HG03354 (cell line): ENCODE results near the gene LRR1.
"Not testable (repeated sequence)": the region's sequence is repeated elsewhere in the genome, so short reads cannot be mapped to it uniquely, and the experiment has no call there.

Source experiments
- ATAC-seq: cut with Tn5 transposase; IDR thresholded peaks from one replicate; pipeline ENCODE4 v1.9.1; 2021; ENCODE audit warnings: mild to moderate bottlenecking; ENCODE audit not compliant: unreplicated experiment, poor library complexity, severe bottlenecking

LRR1 gene

DNA sequence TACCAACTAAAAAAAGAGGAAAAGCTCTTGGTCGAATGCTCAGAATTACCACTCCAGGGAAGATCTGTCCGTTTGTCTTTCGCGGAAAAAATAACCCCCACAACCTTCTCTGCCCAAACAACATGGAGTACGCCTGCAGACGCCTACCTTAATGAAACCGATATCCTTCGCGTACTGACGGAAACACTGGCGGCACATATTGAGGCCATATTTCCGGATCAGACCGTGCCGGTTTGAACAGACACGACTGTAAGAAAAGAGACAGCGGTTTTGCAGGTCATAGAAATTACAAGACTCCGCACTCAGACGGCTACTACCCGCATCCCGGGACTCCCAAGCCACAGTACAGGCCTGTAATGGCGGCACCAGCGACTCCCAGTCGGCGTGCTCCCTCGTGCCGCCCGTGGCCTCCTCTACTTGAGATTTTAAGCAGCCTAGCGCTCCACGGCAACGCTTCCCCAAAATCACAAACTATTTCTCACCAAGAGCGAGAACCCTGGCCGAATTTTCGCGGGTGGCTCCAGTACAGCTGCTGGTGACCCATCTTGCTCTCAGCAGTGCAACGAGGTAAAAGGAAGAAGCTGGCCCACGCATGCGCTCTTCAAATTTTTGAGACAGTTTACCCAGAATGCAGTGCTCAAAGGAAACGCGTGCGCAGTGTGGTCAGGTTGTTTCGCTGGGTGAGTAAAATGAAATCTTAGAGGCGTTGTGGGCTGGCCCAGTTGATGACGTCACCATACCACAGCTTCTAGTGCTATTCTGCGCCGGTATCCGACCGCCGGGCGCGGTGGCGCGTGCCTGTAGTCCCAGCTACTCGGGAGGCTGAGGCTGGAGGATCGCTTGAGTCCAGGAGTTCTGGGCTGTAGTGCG, 12.7 kb upstream of the LRR1 start, which contains the start of gene RPS29:
Gene RPS29 (minus strand): TSS at position 578 of the 870 bp plus-strand sequence. CDS start 34 bp downstream, at position 544.
- peak; percentile 91 for ATAC-seq

DNA sequence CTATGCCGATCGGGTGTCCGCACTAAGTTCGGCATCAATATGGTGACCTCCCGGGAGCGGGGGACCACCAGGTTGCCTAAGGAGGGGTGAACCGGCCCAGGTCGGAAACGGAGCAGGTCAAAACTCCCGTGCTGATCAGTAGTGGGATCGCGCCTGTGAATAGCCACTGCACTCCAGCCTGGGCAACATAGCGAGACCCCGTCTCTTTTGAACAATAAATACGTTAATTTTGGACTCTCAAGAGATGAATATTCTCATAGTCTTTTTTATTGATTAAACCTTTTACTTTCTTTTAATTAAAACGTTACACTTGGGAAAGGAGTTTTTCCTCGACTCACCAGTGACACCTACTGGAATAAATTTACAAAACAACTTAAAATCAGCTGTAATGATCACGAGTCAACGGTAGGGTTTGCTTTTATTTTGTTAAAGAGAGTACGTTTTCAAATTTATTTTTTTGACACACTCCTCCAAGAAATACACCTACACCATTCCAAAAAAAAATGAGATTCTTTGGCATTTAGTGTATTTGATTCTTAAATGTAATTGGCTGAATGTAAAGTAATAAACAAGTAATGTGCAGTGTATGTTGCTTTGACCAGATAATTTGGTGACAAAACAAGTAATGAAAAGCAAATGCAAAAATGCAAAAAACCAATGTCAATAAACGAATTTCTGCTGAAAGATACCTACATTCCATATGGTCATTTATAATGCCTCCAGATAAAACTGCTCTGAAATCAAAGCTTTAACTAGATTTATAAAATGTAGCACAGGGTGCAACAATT, 11.9 kb upstream of the LRR1 start:
- peak; percentile 38 for ATAC-seq

DNA sequence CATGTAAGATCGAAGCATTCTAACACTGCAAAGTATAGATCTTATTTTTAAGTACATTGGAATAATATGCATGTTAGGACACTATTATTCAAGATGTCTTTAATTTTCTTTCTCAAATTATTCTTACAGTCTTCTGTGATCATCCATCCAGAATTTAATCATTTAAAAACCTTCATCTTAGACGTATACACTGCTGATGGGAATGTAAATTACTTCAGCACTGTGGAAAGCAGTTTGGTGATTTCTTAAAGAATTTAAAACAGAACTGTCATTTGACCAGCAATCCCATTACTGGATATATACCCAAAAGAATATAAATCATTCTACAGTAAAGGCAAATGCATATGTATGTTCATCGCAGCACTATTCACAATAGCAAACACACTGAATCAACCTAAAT, 9.4 kb upstream of the LRR1 start:
- no peak for ATAC-seq

DNA sequence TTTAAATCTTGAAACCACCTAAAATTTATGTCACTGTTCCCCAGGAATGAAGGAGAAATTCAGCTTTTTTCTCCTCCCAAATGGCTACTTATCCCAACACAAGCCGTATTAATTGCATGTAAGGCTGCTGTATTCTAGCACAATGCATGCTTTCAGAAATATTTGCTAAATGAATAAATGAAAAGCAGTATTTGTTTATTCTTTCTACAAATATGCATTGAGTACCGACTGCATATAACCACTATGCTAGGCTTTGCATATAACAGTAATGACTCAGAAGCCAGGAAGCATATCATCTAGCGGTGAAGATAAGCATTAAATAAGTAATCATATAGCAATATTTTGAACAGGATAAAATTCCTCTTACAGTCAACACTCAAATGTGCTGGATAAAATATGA, 5.7 kb upstream of the LRR1 start:
- no peak for ATAC-seq

DNA sequence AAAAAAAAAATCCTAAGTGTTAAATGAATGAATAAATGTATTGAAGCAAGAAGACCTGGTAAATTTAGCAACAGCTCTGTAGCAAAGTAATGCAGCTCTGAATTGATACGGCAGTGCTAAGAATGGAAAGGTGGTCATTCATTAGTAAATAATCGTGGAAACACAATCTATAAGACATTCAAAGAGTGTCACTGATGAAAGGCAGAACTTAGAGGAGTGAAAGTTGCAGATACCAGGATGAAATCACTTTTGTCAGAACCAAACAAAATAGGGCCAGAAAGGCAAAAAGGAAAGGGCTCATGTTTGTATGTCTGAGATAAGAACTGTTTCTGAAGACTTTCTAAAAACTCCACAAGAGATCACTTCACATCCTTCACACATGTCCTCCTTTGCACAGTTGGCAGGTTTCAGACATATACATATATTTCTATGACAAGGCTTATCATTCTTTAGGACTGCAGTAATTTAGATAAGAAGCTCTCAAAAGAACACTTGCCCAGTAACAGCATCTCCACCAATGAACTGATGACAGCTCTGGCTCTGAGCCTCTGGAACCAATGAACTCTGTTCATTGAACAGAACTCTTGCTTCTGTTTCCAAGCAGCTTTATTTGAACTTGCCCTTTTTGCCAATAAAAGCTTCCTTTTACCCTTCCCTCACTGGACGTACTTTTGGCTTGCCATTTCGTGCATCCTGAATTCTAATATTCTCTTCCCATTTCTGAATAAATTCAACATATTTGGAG, 4.2 kb upstream of the LRR1 start:
- no peak for ATAC-seq

DNA sequence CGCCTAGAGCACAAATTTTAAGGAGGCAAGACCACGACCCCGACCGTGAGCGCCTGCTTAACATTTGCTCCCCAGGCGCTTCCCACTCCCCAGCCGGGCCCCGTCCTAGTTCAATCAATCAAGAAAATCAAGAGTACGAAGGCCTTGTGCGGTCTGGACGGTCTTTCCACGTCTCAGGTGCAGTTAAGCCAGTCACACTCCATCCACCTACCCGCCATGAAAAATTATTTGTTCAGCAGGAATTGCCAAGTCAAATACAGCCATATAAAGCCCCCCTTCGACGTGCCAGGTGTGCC, 603 bp upstream of the LRR1 start:
- ATAC-seq, result peak; percentile 3

DNA sequence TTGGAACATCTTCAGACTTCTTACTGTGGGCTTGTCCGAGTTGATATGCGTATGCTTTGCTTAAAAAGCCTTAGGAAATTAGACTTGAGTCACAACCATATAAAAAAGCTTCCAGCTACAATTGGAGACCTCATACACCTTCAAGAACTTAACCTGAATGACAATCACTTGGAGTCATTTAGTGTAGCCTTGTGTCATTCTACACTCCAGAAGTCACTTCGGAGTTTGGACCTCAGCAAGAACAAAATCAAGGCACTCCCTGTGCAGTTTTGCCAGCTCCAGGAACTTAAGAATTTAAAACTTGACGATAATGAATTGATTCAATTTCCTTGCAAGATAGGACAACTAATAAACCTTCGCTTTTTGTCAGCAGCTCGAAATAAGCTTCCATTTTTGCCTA, 8.8 kb downstream of the LRR1 start:
- ATAC-seq, result no peak

DNA sequence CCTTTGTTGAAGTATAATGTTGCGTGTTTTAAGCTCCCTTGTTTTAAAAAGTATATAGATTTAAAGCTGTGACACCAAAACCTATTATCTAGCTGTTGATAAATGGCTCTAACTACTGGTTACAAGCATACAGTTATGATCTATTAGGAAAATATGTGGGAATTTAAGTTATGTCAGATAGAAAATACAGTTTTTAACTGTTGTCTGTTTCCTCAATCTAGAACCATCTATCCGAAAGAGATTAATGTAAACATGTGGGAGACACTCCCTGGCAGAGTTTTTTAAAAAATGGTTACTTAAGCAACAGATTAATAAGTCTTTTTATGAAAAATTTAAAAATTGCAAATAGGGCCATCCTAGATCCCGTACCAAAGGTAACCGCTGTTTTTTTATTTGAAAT, 13.5 kb downstream of the LRR1 start:
- no peak for ATAC-seq

DNA sequence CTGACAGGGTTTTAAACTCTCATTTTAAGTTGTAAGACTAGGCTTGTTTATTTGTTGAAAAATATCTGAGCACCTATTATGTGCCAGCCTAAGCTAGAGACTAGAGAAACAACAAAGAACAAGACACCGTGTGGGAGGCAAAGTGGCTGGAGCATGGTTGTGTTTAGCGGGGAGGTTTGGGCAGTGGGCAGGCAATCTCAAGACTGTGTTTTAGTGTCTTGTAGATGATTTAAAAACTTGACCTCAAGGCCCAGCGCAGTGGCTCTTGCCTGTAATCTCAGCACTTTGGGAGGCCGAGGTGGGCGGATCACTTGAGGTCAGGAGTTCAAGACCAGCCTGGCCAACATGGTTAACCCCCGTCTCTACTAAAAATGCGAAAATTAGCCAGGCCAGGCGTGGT, 13.9 kb downstream of the LRR1 start:
- ATAC-seq, result no peak

DNA sequence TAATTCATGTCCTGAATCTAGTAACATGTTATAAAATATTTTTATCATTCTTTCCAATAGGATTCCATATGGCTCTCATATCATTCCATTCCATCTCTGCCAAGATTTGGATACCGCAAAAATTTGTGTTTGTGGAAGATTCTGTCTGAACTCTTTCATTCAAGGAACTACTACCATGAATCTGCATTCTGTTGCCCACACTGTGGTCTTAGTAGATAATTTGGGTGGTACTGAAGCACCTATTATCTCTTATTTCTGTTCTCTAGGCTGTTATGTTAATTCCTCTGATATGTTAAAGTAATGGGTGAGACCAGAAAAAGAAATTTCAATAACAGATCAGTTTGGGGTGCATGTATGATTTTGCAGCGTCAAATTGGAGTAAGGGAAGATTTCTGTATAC, 15.5 kb downstream of the LRR1 start:
- no peak for ATAC-seq

DNA sequence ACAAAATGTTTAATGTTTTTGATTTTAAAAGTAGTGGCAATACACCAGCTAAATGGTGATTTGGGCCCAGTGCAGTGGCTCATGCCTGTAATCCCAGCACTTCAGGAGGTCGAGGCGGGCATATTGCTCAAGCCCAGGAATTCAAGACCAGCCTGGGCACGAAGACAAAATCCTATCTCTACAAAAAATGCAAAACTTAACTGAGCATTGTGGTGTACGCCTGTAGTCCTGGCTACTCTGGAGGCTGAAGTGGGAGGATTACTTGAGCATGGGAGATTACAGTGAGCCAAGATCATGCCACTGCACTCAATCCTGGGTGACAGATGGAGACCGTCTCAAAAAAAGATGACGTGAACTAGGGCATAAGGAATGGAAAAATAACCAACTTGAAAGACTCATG, 17.0 kb downstream of the LRR1 start:
- ATAC-seq, result no peak

DNA sequence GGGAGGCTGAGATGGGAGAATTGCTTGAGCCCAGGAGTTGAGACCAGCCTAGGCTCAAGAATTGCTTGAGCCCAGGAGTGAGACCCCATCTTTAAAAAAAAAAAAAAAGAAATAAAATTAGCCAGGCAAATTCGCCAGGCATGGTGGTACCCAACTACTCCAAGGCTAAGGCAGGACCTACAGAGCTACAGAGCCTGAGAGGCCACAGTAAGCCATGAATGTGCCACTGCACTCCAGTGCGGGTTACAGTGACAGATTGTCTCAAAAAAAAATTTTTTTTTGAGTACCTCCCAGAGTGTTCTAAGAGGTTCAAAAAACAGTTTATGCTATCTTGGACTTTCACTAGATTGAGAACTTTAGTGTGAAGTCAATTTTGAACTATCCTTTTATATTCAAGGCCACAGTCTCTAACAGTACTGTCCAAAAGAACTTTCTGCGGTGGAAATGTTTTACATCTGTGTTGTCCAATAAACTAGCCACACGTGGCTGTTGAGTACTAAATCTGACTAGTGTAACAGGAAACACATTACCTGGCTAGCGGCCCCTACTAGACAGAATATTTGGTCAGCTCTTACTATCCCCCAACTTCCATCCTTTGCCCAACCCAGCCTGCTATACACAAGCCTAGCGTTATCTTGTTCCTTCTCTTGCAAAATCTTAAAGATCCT, 19.2 kb downstream of the LRR1 start:
- ATAC-seq, result no peak

DNA sequence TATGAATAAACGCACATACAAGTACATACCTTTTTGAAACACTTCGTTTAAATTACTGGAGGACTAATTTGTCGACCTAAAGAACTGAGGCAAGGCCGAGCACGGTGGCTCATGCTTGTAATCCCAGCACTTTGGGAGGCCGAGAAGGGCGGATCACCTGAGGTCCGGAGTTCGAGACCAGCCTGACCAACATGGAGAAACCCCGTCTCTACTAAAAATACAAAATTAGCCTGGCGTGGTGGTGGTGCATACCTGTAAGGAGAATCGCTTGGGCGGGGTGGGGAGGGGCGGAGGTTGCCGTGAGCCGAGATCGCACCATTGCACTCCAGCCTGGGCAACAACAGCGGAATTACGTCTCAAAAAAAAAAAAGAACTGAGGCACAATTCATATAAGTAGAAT, 20.5 kb downstream of the LRR1 start:
- not testable (repeated sequence) for ATAC-seq

DNA sequence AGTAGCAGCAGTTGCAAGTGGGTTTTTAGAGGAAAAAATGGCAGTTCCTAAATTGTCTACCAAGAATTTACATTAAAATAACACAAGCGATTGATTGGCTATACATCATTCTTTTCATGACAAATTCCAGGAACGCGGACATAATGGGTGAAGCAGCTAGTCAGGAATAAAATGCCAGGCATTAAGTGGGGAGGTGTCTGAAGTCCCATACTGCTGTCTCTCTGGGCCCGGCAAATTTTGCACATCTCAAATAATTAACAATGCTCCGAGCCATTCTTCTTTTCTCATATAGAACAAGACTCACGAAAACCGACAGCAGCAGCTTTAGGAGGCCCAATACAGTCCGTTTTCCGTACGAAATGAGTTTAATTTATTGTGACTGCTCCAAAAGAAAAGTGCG, 21.0 kb downstream of the LRR1 start:
- ATAC-seq, result no peak

DNA sequence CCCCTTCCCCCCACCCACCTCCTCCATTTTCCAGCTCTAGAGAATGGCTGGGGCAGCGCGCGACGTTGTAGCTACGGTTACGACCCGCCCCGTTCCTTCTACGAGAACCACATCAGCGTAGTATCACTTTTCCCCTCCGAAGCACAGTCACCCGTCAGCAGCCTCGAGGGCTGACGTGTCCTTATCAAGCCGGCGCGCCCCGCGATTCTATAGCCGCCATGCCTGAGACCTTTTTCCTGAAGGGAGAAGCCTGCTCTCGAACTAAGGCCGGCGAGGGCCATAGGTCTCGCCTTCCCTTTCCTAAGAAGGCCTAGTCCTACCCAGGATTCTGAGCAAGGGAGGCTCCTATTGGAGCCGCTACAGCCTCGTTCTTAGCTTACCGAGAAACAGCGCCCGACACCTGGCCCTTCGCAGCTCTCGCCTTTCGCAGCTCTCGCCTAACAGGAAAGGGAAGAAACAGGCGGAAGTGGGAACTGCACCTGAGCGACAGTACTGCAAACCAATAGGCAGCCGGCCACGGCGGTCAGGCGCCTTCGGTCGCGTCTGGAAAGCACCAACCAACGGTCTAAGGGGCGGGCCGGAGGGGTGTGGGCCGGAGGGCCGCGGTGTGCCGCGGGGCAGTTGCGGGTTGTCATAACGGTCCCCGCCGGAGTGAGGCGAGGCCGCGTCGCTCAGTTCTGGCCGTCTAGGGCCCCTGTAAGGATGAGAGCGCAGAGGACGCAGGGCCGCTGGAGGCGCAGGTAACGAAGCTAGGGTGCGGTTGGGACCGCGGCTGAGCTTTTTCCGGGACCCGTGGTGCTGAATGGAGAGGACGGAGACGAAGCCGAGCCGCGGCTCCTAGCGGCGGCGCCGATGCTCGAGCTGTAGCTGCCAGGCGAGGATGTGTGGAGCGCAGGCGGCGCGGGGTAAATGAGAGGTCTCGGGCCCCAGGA, 21.7 kb downstream of the LRR1 start, which contains the start of the genes MGAT2 and RPL36AL:
Gene MGAT2 (plus strand): TSS at position 618 of the 932 bp plus-strand sequence. CDS start 470 bp downstream, outside the sequence.
Gene RPL36AL (minus strand): TSS at position 445 of the 932 bp plus-strand sequence. CDS start 1,522 bp downstream, outside the sequence.
- peak; percentile 95 for ATAC-seq

DNA sequence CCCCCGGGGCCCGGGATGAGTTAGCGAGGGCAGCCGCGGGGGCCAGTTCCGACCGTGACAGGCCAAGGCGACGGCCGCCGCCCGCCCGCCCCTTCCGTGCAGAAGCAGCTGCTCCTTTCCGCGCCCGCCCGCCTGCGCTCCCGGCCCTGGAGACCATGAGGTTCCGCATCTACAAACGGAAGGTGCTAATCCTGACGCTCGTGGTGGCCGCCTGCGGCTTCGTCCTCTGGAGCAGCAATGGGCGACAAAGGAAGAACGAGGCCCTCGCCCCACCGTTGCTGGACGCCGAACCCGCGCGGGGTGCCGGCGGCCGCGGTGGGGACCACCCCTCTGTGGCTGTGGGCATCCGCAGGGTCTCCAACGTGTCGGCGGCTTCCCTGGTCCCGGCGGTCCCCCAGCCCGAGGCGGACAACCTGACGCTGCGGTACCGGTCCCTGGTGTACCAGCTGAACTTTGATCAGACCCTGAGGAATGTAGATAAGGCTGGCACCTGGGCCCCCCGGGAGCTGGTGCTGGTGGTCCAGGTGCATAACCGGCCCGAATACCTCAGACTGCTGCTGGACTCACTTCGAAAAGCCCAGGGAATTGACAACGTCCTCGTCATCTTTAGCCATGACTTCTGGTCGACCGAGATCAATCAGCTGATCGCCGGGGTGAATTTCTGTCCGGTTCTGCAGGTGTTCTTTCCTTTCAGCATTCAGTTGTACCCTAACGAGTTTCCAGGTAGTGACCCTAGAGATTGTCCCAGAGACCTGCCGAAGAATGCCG, 22.6 kb downstream of the LRR1 start:
- peak; percentile 27 for ATAC-seq

DNA sequence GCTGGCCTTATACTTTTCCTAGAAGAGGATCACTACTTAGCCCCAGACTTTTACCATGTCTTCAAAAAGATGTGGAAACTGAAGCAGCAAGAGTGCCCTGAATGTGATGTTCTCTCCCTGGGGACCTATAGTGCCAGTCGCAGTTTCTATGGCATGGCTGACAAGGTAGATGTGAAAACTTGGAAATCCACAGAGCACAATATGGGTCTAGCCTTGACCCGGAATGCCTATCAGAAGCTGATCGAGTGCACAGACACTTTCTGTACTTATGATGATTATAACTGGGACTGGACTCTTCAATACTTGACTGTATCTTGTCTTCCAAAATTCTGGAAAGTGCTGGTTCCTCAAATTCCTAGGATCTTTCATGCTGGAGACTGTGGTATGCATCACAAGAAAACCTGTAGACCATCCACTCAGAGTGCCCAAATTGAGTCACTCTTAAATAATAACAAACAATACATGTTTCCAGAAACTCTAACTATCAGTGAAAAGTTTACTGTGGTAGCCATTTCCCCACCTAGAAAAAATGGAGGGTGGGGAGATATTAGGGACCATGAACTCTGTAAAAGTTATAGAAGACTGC, 23.4 kb downstream of the LRR1 start:
- no peak for ATAC-seq

DNA sequence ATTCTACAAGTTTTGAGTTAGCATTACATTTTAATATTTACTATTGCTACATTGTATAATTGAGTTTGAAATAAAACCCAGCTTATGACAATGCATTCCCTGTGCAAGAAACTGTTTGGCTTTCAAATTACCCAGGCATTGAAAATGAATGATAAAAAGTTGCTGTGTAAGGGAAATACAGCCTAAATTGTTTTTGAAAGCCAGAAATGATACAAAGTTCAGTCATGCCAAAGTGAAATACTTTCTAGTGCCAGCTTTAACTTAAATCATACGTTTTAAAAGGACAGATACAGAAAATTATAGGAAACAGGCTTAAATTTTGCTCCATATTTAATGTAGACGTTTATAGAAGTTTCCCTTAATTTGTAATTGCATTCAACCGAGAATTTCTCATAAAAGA, 24.6 kb downstream of the LRR1 start:
- ATAC-seq, result no peak
